Upper lobe of left lung (tissue), 6 donors: ENCODE measurements around the gene WFDC2. TPM values are rescaled to one million over a fixed set of nuclear protein-coding genes. Genes with fewer than 3 reads are reported as not detected.

Experiments used
- ATAC-seq, 2 donors: fragments of 200-7000 bp; cut with Tn5 transposase; one replicate each; pipeline ENCODE4 v1.9.1; 2022; ENCODE audit warnings: mild to moderate bottlenecking in 2 of 2, moderate library complexity in 2 of 2; ENCODE audit not compliant: low FRiP score in 2 of 2
- DNase-seq, 2 donors: peaks; one replicate each; pipeline ENCODE4 v3.0.0-alpha.2; 2019 to 2020
- H3K27ac ChIP-seq, 4 donors: fragments of 200-600 bp; sonication (generic); one replicate each; pipeline ENCODE4 v1.5.1; 2016 to 2019
- H3K27me3 ChIP-seq, 4 donors: fragments of 200-600 bp; sonication (generic); one replicate each; pipeline ENCODE4 v1.5.1; 2017 to 2019
- H3K36me3 ChIP-seq, 4 donors: fragments of 200-600 bp; sonication (generic); one replicate each; pipeline ENCODE4 v1.5.1; 2016 to 2019
- H3K4me1 ChIP-seq, 4 donors: fragments of 200-600 bp; sonication (generic); one replicate each; pipeline ENCODE4 v1.5.1; 2018 to 2019
- H3K4me3 ChIP-seq, 4 donors: fragments of 200-600 bp; sonication (generic); one replicate each; pipeline ENCODE4 v1.5.1; 2017 to 2019; ENCODE audit warnings: mild to moderate bottlenecking in 2 of 4, moderate library complexity in 1 of 4
- H3K9me3 ChIP-seq, 4 donors: fragments of 200-600 bp; sonication (generic); one replicate each; pipeline ENCODE4 v1.5.1; 2018 to 2019
- EP300 ChIP-seq, 4 donors: sonication (generic); formaldehyde crosslinking; IDR thresholded peaks; one replicate each; pipeline ENCODE4 v1.5.1; 2017; ENCODE audit warnings: antibody characterized with exemption in 4 of 4, control low read depth in 2 of 4
- POLR2A ChIP-seq, 4 donors: fragments of 450-650 bp; IDR thresholded peaks; one replicate each; pipeline ENCODE4 v1.5.1; 2016 to 2017; ENCODE audit warnings: antibody characterized with exemption in 4 of 4, mild to moderate bottlenecking in 2 of 4
- POLR2AphosphoS5 ChIP-seq, 2 donors: sonication (generic); formaldehyde crosslinking; IDR thresholded peaks; one replicate each; pipeline ENCODE4 v1.5.1; 2017; ENCODE audit warnings: antibody characterized with exemption in 2 of 2
- WGBS, 2 donors: methylation state at CpG; one replicate each; pipeline ENCODE4 v1.1.5; 2017 to 2018; 5-methylcytosine and 5-hydroxymethylcytosine counted together
- total RNA-seq, 6 donors: library from RNA; depleted of rRNA in 4 of 6; stranded (reverse); fragments of >200 nt in 4 of 6; gene quantifications; one replicate each; pipeline versions ENCODE4 v1.1.0 to v1.2.1, GENCODE V29; 2016 to 2021
- TF ChIP-seq, protein P1 (sequence below), 6 experiments: fragments of 450-650 bp in 4 of 6; fragments of 200-600 bp in 2 of 6; sonication (generic) in 2 of 6; IDR thresholded peaks; one replicate each; pipeline ENCODE4 v1.5.1; 2016 to 2019; ENCODE audit warnings: antibody characterized with exemption in 6 of 6
- donor health status: DM: no; HTN: no; CAD: no; lungs with moderate emphysema.
- donor health status: DM: no; HTN: yes; CAD: no; lungs with severe emphysema.

WFDC2 gene
- total RNA-seq, 6 donors from 2014 or later, result 91.7 to 163 (median 135) TPM

DNA sequence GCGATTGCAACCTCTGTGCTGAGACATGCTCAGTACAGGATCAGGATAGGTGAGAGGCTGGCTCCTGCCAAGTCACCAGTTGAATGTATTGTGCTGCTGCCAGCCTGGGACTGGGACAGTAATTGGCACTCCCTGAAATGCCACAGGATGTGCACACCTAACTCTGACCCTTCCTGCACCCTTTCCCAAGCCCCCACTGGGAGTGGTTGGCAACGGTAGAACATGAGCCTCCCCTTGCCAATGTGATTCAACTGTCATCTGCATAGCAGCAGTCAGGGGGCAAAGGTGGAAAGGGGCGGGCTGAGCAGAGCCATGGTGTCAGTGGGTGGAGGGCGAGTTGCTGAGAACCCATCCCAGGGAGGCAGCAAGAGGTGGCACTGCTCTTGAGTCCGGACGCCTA, 30.5 kb downstream of the WFDC2 start:
- no peaks in the 10 kb centered on the region for H3K4me1 ChIP-seq
- TF ChIP-seq POLR2AphosphoS5 (IDR thresholded peaks at IDR 0.05) (no peak), POLR2A (IDR thresholded peaks at IDR 0.05) (no peak), EP300 (IDR thresholded peaks at IDR 0.05) (no peak)
- TF ChIP-seq, protein P1, sequence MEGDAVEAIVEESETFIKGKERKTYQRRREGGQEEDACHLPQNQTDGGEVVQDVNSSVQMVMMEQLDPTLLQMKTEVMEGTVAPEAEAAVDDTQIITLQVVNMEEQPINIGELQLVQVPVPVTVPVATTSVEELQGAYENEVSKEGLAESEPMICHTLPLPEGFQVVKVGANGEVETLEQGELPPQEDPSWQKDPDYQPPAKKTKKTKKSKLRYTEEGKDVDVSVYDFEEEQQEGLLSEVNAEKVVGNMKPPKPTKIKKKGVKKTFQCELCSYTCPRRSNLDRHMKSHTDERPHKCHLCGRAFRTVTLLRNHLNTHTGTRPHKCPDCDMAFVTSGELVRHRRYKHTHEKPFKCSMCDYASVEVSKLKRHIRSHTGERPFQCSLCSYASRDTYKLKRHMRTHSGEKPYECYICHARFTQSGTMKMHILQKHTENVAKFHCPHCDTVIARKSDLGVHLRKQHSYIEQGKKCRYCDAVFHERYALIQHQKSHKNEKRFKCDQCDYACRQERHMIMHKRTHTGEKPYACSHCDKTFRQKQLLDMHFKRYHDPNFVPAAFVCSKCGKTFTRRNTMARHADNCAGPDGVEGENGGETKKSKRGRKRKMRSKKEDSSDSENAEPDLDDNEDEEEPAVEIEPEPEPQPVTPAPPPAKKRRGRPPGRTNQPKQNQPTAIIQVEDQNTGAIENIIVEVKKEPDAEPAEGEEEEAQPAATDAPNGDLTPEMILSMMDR (IDR thresholded peaks at IDR 0.05), result no peak
- no peaks in the 10 kb centered on the region for H3K36me3 ChIP-seq
- no peaks in the 10 kb centered on the region for H3K27me3 ChIP-seq
- no peak overlapping the region for H3K4me3 ChIP-seq
- H3K9me3 ChIP-seq, result no peaks in the 10 kb centered on the region
- WGBS, 2 donors, result 72 to 80% methylated on average over 4 to 6 of the region's 6 CpGs
- DNase-seq (no peak), ATAC-seq (peak in 1 of 2 donors; percentile 28)
- no peak overlapping the region for H3K27ac ChIP-seq

DNA sequence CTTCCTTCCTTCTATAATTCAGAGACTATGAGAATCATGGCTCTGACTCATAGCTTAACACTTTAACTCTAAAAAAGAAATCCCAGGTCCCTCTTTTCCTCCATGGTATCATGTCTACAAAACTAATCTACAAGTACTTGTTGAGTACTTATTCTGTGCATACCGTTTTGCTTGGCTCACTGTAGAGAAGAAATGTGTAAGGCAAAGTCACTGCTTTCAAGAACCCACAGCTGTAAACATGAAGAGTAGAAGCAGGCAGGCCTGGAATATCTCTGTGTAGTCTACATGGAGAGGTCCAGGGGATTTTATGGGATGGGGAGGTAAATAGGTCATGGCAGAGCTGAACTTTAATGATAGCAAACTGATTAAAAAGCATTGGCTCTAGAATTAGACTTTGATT, 32.0 kb downstream of the WFDC2 start:
- TF ChIP-seq, protein P1 (IDR thresholded peaks at IDR 0.05), result no peak
- TF ChIP-seq EP300 (IDR thresholded peaks at IDR 0.05) (peak in 1 of 4 donors; percentile 27), POLR2A (IDR thresholded peaks at IDR 0.05) (no peak)
- H3K27ac ChIP-seq, result no peak overlapping the region
- no peaks in the 10 kb centered on the region for H3K4me1 ChIP-seq
- no peaks in the 10 kb centered on the region for H3K36me3 ChIP-seq
- no peak for DNase-seq
- no peaks in the 10 kb centered on the region for H3K27me3 ChIP-seq
- 54 to 62% methylated on average over 1 of the region's 1 CpG for WGBS, 2 donors
- ATAC-seq, result no peak
- no peaks in the 10 kb centered on the region for H3K9me3 ChIP-seq
- H3K4me3 ChIP-seq, result no peak overlapping the region

DNA sequence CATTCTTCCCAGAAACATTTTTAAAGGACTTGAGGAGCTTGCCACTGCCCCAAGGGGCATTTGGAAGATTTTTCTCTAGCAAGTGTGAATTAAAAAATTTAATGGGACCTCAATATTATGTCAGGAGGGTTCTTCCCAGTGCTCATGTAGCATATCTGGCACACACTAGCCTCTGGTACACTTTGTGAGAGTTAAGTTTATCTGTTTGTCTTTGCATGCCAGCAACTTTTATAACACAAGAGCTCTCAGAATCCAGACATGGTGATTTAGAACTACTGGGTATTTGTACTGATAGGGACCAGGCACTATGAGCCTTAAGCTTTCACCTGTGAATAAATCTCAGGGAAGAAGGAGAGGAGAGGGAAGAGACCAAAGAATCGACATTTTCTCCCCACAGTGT, 33.0 kb downstream of the WFDC2 start:
- Histone ChIP-seq H3K9me3 (no peaks in the 10 kb centered on the region), H3K27ac (no peak overlapping the region), H3K4me1 (no peaks in the 10 kb centered on the region), H3K36me3 (no peaks in the 10 kb centered on the region), H3K27me3 (no peaks in the 10 kb centered on the region), H3K4me3 (no peak overlapping the region)
- no peak for ATAC-seq
- WGBS, 2 donors, result 60 to 61% methylated on average over 1 of the region's 1 CpG
- DNase-seq, result no peak
- TF ChIP-seq EP300 (IDR thresholded peaks at IDR 0.05), result no peak
- TF ChIP-seq, protein P1 (IDR thresholded peaks at IDR 0.05), result no peak
- no peak for TF ChIP-seq POLR2A (IDR thresholded peaks at IDR 0.05)
- no peak for TF ChIP-seq POLR2AphosphoS5 (IDR thresholded peaks at IDR 0.05)

DNA sequence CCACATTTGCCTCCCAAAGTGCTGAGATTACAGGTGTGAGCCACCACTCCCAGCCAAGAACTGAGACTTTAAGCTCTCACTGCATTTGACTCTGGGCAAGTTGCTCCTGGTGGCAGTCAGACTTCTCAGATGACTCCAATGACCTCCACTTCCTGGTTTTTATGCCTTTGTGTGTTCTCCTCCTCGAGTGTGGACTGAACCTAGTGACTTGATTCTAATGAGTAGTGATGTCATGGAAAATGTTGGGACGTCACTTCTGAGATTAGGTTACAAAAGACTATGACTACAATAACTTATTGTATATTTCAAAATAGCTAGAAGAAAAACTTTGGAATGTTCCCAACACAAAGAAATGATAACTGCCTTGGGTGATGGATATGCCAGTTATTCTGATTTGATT, 33.9 kb downstream of the WFDC2 start:
- DNase-seq (no peak), ATAC-seq (no peak)
- TF ChIP-seq EP300 (IDR thresholded peaks at IDR 0.05), result no peak
- TF ChIP-seq, protein P1 (IDR thresholded peaks at IDR 0.05), result no peak
- no peak for TF ChIP-seq POLR2A (IDR thresholded peaks at IDR 0.05)
- WGBS, 2 donors, result 30 to 41% methylated on average over 2 of the region's 2 CpGs
- Histone ChIP-seq H3K27me3 (no peaks in the 10 kb centered on the region), H3K36me3 (no peaks in the 10 kb centered on the region), H3K4me1 (no peaks in the 10 kb centered on the region), H3K4me3 (no peak overlapping the region), H3K27ac (no peak overlapping the region), H3K9me3 (no peaks in the 10 kb centered on the region)

DNA sequence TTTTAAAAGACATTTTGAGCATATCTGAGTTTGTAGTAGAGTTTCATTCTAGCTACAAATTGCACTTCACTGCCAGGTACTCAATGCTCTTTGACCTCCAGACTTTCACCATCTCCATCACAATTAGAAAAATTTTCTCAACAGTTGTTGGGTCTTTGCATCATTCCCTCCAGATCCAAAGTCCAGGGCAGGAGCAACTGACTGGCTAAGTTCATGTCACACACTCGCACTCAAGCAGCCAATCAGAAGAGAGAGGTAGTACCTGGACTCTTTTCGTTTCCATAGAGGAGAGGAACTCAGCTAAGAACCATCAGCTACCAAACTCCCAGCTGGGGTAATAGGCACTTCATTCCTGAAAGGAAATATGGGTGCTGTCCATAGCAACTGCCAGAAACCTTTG, 36.8 kb downstream of the WFDC2 start:
- Histone ChIP-seq H3K27ac (no peak overlapping the region), H3K4me3 (no peak overlapping the region), H3K4me1 (no peaks in the 10 kb centered on the region), H3K27me3 (no peaks in the 10 kb centered on the region), H3K9me3 (no peaks in the 10 kb centered on the region), H3K36me3 (no peaks in the 10 kb centered on the region)
- ATAC-seq (no peak), DNase-seq (no peak)
- TF ChIP-seq POLR2A (IDR thresholded peaks at IDR 0.05) (no peak), POLR2AphosphoS5 (IDR thresholded peaks at IDR 0.05) (no peak), EP300 (IDR thresholded peaks at IDR 0.05) (no peak)
- TF ChIP-seq, protein P1 (IDR thresholded peaks at IDR 0.05), result no peak
- 83 to 86% methylated on average over 2 of the region's 2 CpGs for WGBS, 2 donors
